H1 (cell line): Measurements from ENCODE around the gene GOLGB1. TPM values are rescaled to one million over a fixed set of nuclear protein-coding genes. Genes with fewer than 3 reads are reported as not detected.

Experiments
- CTCF ChIA-PET: fragments of 300-600 bp; sonication (Branson Sonifier 250); formaldehyde crosslinking; loops from one replicate; lab custom pipeline; 2021; ENCODE audit not compliant: partially characterized antibody; lab: Charles Lee
- POLR2A ChIA-PET: fragments of 300-600 bp; sonication (Branson Sonifier 250); formaldehyde crosslinking; loops from one replicate; lab custom pipeline; 2021; ENCODE audit warnings: inconsistent platforms; ENCODE audit not compliant: partially characterized antibody; lab: Charles Lee
- DNase-seq, 2 experiments: peaks; one replicate each; pipeline versions ENCODE4 v3.0.0 to v3.0.0-alpha.2; 2010 to 2022; ENCODE audit warnings: low spot score in 2 of 2, low read depth in 1 of 2, mixed read lengths in 1 of 2
- FAIRE-seq: peaks from 2 replicates; lab custom pipeline; 2011; peaks lifted over from hg19 to GRCh38; lab: Jason Lieb, UNC
- H2AFZ ChIP-seq: 2 replicates; pipeline ENCODE4 v1.8.1; 2012; ENCODE audit warnings: low read length, inconsistent platforms
- H2AK5ac ChIP-seq: 2 replicates; pipeline ENCODE4 v1.6.1; 2013; ENCODE audit warnings: low read depth, low read length
- H2BK120ac ChIP-seq: replicated peaks from 2 replicates; pipeline ENCODE3; 2013; ENCODE audit warnings: low read depth, low read length, inconsistent platforms
- H2BK12ac ChIP-seq: 2 replicates; pipeline ENCODE4 v1.6.1; 2013; ENCODE audit warnings: low read depth, low read length
- H2BK15ac ChIP-seq: 2 replicates; pipeline ENCODE4 v1.6.1; 2013; ENCODE audit warnings: low read length
- H2BK20ac ChIP-seq: 2 replicates; pipeline ENCODE4 v1.6.1; 2013; ENCODE audit warnings: low read length
- H2BK5ac ChIP-seq: 2 replicates; pipeline ENCODE4 v1.6.1; 2013; ENCODE audit warnings: low read depth, low read length
- H3K14ac ChIP-seq: 2 replicates; pipeline ENCODE4 v1.6.1; 2013; ENCODE audit warnings: inconsistent platforms; ENCODE audit not compliant: insufficient read length
- H3K18ac ChIP-seq: 2 replicates; pipeline ENCODE4 v1.6.1; 2013; ENCODE audit warnings: low read length; ENCODE audit errors: extremely low read depth
- H3K23ac ChIP-seq: 2 replicates; pipeline ENCODE4 v1.6.1; 2013; ENCODE audit warnings: inconsistent platforms; ENCODE audit not compliant: insufficient read length
- H3K23me2 ChIP-seq: 2 replicates; pipeline ENCODE4 v1.6.1; 2013; ENCODE audit warnings: low read depth, low read length
- H3K27ac ChIP-seq: 2 replicates; pipeline ENCODE4 v1.6.1; 2011; ENCODE audit warnings: low read depth, low read length, inconsistent platforms
- H3K27me3 ChIP-seq, 4 experiments: replicated peaks in 1 of 4; 1 replicate in 1 of 4; 2 replicates in 3 of 4; pipeline versions ENCODE4 v1.6.1 to v1.8.1; 2011 to 2013; ENCODE audit warnings: low read length in 3 of 4, mild to moderate bottlenecking in 3 of 4, inconsistent platforms in 2 of 4, mixed read lengths in 2 of 4, moderate library complexity in 1 of 4; ENCODE audit not compliant: control insufficient read depth in 3 of 4, insufficient read depth in 3 of 4; ENCODE audit errors: extremely low read depth in 1 of 4
- H3K36me3 ChIP-seq, 4 experiments: 2 replicates each; pipeline versions ENCODE4 v1.6.1 to v1.8.1; 2011 to 2013; ENCODE audit warnings: mild to moderate bottlenecking in 4 of 4, low read length in 3 of 4, moderate library complexity in 2 of 4, control low read depth in 1 of 4, inconsistent platforms in 1 of 4; ENCODE audit not compliant: insufficient read depth in 4 of 4, control insufficient read depth in 2 of 4
- H3K4ac ChIP-seq: replicated peaks from 2 replicates; pipeline ENCODE3; 2013; ENCODE audit warnings: low read length, low read depth, mixed read lengths, inconsistent platforms; ENCODE audit not compliant: insufficient read length
- H3K4me1 ChIP-seq, 4 experiments: replicated peaks in 1 of 4; 1 replicate in 1 of 4; 2 replicates in 3 of 4; pipeline versions ENCODE4 v1.6.1 to v1.8.1; 2011 to 2013; ENCODE audit warnings: low read length in 3 of 4, inconsistent platforms in 2 of 4, mixed read lengths in 1 of 4; ENCODE audit not compliant: insufficient read depth in 4 of 4, control insufficient read depth in 3 of 4
- H3K4me2 ChIP-seq, 2 experiments: 2 replicates each; pipeline versions ENCODE4 v1.6.1 to v1.8.1; 2011 to 2013; ENCODE audit warnings: low read depth in 2 of 2, low read length in 2 of 2, control low read depth in 1 of 2, inconsistent platforms in 1 of 2, mild to moderate bottlenecking in 1 of 2; ENCODE audit not compliant: insufficient read depth in 1 of 2
- H3K4me3 ChIP-seq, 4 experiments: fragments of 200-600, 300-600 bp in 1 of 4; sonication (generic), shearing (Covaris generic), sonication (Bioruptor Twin) in 1 of 4; 2 replicates each; pipeline versions ENCODE4 v1.5.1 to v1.8.1; 2011 to 2016; ENCODE audit warnings: low read length in 4 of 4, low read depth in 3 of 4, control low read depth in 2 of 4, inconsistent platforms in 2 of 4, mild to moderate bottlenecking in 2 of 4, mixed read lengths in 1 of 4, moderate library complexity in 1 of 4; ENCODE audit not compliant: insufficient read depth in 2 of 4; ENCODE audit errors: extremely low read depth in 1 of 4
- H3K56ac ChIP-seq: replicated peaks from 2 replicates; pipeline ENCODE3; 2013; ENCODE audit warnings: low read depth, mild to moderate bottlenecking, mixed read lengths, low read length, inconsistent platforms; ENCODE audit not compliant: insufficient read length
- H3K79me1 ChIP-seq: 2 replicates; pipeline ENCODE4 v1.6.1; 2013; ENCODE audit warnings: low read depth, low read length, control low read depth
- H3K79me2 ChIP-seq, 2 experiments: 2 replicates each; pipeline versions ENCODE4 v1.6.1 to v1.8.1; 2012 to 2013; ENCODE audit warnings: low read length in 2 of 2, mild to moderate bottlenecking in 2 of 2, inconsistent platforms in 1 of 2; ENCODE audit not compliant: insufficient read depth in 2 of 2, control insufficient read depth in 1 of 2
- H3K9ac ChIP-seq, 4 experiments: replicated peaks in 1 of 4; 1 replicate in 1 of 4; 2 replicates in 3 of 4; pipeline versions ENCODE4 v1.6.1 to v1.8.1; 2011 to 2013; ENCODE audit warnings: low read depth in 3 of 4, low read length in 3 of 4, control low read depth in 2 of 4, mild to moderate bottlenecking in 2 of 4, moderate library complexity in 2 of 4, inconsistent platforms in 1 of 4; ENCODE audit errors: extremely low read depth in 1 of 4
- H3K9me3 ChIP-seq, 2 experiments: 2 replicates each; pipeline versions ENCODE4 v1.6.1 to v1.8.1; 2012 to 2013; ENCODE audit warnings: mild to moderate bottlenecking in 2 of 2, moderate library complexity in 2 of 2, control low read depth in 1 of 2, inconsistent platforms in 1 of 2, low read depth in 1 of 2, low read length in 1 of 2, mixed read lengths in 1 of 2; ENCODE audit not compliant: insufficient read depth in 2 of 2
- H4K20me1 ChIP-seq, 2 experiments: replicated peaks in 1 of 2; 2 replicates each; pipeline versions ENCODE3 to v1.8.1; 2011 to 2013; ENCODE audit warnings: inconsistent platforms in 2 of 2, low read length in 2 of 2, mild to moderate bottlenecking in 1 of 2; ENCODE audit not compliant: insufficient read depth in 2 of 2, control insufficient read depth in 1 of 2
- H4K5ac ChIP-seq: 2 replicates; pipeline ENCODE4 v1.6.1; 2013; ENCODE audit warnings: low read length, low read depth, mixed read lengths, inconsistent platforms; ENCODE audit not compliant: insufficient read length
- H4K8ac ChIP-seq: 2 replicates; pipeline ENCODE4 v1.8.0; 2013; ENCODE audit warnings: mild to moderate bottlenecking, moderate library complexity, low read length, inconsistent platforms; ENCODE audit not compliant: insufficient read depth; ENCODE audit errors: extremely low read depth
- H4K91ac ChIP-seq: replicated peaks from 2 replicates; pipeline ENCODE3; 2013; ENCODE audit warnings: low read length, mixed read lengths, inconsistent platforms; ENCODE audit not compliant: insufficient read length
- CHD2 ChIP-seq: IDR thresholded peaks from 2 replicates; pipeline ENCODE4 v1.6.1; 2012; ENCODE audit warnings: low read length, improper control_type of control experiment
- POLR2AphosphoS5 ChIP-seq: IDR thresholded peaks from 2 replicates; pipeline ENCODE4 v1.6.1; 2011; ENCODE audit warnings: low read depth, low read length
- SP4 ChIP-seq: IDR thresholded peaks from 2 replicates; pipeline ENCODE4 v1.6.1; 2012; ENCODE audit warnings: low read length, inconsistent platforms
- WGBS, 2 experiments: shearing (Covaris generic) in 1 of 2; methylation state at CpG; one replicate each; pipeline versions ENCODE4 v1.1.6 to v1.1.7; 2013 to 2015; ENCODE audit warnings: low lambda C conversion rate in 2 of 2, mixed read lengths in 2 of 2, inconsistent platforms in 1 of 2, low coverage in 1 of 2, missing lambda C conversion rate in 1 of 2; ENCODE audit not compliant: insufficient replicate concordance in 2 of 2, insufficient coverage in 1 of 2, insufficient read length in 1 of 2; ENCODE audit errors: extremely low coverage in 1 of 2, missing lambda C conversion rate in 1 of 2; 5-methylcytosine and 5-hydroxymethylcytosine counted together
- polyA plus RNA-seq, 7 experiments: library from polyadenylated mRNA; depleted of rRNA in 3 of 7; stranded (reverse) in 5 of 7; unstranded in 2 of 7; fragments of >200 nt in 5 of 7; fragments of 200-250 nt in 2 of 7; gene quantifications; 1 replicate in 5 of 7; 2 replicates in 1 of 7; 4 replicates in 1 of 7; pipeline versions ENCODE4 v1.2.1 to v1.2.3, GENCODE V29; 2011 to 2013; ENCODE audit warnings: missing spikeins in 2 of 7, mixed read lengths in 2 of 7
- total RNA-seq: library from RNA; stranded (reverse); fragmentation: NEBNext Ultra II Directional; extraction: Animal tissue kit (Norgen Biotek cat#: 25700); gene quantifications from 2 replicates; pipeline ENCODE4 v1.2.1, GENCODE V29; 2021
- TF ChIP-seq, protein P1 (sequence below): IDR thresholded peaks from 2 replicates; pipeline ENCODE4 v1.6.1; 2012; ENCODE audit warnings: low read length, inconsistent platforms

GOLGB1 gene
- total and polyA plus RNA-seq, 2 of the 8 experiments (the other 6 are each of a cell fraction or from before 2014, with no cell fraction given), result 5.9 to 28.5 TPM

DNA sequence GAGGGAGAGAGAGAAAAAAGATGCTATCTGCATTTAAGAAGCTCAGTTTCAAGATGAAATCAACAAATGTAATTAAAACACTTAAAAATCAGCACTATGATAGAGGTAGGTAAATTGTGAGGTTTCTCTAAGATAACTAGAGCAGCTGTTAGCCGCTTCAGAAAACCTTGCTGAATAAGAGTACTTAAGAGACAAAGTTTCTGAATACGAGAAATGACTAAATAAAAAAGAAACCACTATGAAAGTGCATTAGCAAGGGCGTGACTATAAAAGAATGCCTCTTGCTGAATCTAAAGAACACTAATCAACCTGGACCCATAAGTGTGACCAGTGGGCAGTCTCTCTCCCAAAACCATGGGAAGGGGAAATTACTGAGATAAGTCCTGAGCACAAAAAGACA, 43.5 kb upstream of the GOLGB1 start:
- no peaks in the 10 kb centered on the region for H3K9me3 ChIP-seq
- H4K91ac ChIP-seq, result no peak overlapping the region
- no peak overlapping the region for H2AFZ ChIP-seq
- ChIA-PET POLR2A (interaction anchor here (0.6 kb wide), 1 partner anchor 316 kb away, joined by 4 read pairs; no protein-coding TSS in a partner anchor), CTCF (interaction anchor here (1.1 kb wide), 1 partner anchor 197 kb away, joined by 5 read pairs; no protein-coding TSS in a partner anchor)
- no peak overlapping the region for H2BK15ac ChIP-seq
- H3K4me2 ChIP-seq, result no peak overlapping the region
- no peak overlapping the region for H3K18ac ChIP-seq
- no peak for TF ChIP-seq CHD2
- no peak for TF ChIP-seq POLR2AphosphoS5
- TF ChIP-seq, protein P1, sequence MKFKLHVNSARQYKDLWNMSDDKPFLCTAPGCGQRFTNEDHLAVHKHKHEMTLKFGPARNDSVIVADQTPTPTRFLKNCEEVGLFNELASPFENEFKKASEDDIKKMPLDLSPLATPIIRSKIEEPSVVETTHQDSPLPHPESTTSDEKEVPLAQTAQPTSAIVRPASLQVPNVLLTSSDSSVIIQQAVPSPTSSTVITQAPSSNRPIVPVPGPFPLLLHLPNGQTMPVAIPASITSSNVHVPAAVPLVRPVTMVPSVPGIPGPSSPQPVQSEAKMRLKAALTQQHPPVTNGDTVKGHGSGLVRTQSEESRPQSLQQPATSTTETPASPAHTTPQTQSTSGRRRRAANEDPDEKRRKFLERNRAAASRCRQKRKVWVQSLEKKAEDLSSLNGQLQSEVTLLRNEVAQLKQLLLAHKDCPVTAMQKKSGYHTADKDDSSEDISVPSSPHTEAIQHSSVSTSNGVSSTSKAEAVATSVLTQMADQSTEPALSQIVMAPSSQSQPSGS, result no peak
- TF ChIP-seq SP4, result no peak
- no peak overlapping the region for H2AK5ac ChIP-seq
- no peaks in the 10 kb centered on the region for H3K23me2 ChIP-seq
- H3K14ac ChIP-seq, result no peak overlapping the region
- no peaks in the 10 kb centered on the region for H3K4me1 ChIP-seq
- 92% methylated on average over 3 of the region's 3 CpGs; no CpG with 5 or more reads in 1 of the 2 experiments for WGBS, 2 experiments
- no peak overlapping the region for H2BK12ac ChIP-seq
- no peaks in the 10 kb centered on the region for H4K20me1 ChIP-seq
- no peak overlapping the region for H3K56ac ChIP-seq
- H3K23ac ChIP-seq, result no peak overlapping the region
- H3K4ac ChIP-seq, result no peak overlapping the region
- H2BK20ac ChIP-seq, result no peak overlapping the region
- no peaks in the 10 kb centered on the region for H3K79me1 ChIP-seq
- FAIRE-seq (no peak), DNase-seq (no peak)
- no peak overlapping the region for H3K27ac ChIP-seq
- no peaks in the 10 kb centered on the region for H3K79me2 ChIP-seq
- peaks cover 0 to 36% (median 12%) of the 10 kb centered on the region in 4 experiments; a peak in 5 of 8 replicates for H3K36me3 ChIP-seq
- no peak overlapping the region for H4K8ac ChIP-seq
- H2BK5ac ChIP-seq, result no peak overlapping the region
- H2BK120ac ChIP-seq, result no peak overlapping the region
- no peak overlapping the region for H3K9ac ChIP-seq
- no peak overlapping the region for H4K5ac ChIP-seq
- no peak overlapping the region for H3K4me3 ChIP-seq
- H3K27me3 ChIP-seq, result no peaks in the 10 kb centered on the region
